Hepatocyte (in vitro differentiated cells): Measurements from ENCODE around the gene ZNF468.
"Not testable (repeated sequence)": the region's sequence is repeated elsewhere in the genome, so short reads cannot be mapped to it uniquely, and the experiment has no call there.

Source experiments
- EZH2 ChIP-seq: fragments of 200-600 bp; sonication (generic); IDR thresholded peaks from 2 replicates; pipeline ENCODE4 v1.6.1; 2016; ENCODE audit warnings: antibody characterized with exemption, mild to moderate bottlenecking, borderline replicate concordance
- TF ChIP-seq, protein P1 (sequence below): fragments of 200-600 bp; sonication (generic); IDR thresholded peaks from 2 replicates; pipeline ENCODE4 v1.5.1; 2016; ENCODE audit warnings: antibody characterized with exemption, mild to moderate bottlenecking; ENCODE audit not compliant: poor library complexity

DNA sequence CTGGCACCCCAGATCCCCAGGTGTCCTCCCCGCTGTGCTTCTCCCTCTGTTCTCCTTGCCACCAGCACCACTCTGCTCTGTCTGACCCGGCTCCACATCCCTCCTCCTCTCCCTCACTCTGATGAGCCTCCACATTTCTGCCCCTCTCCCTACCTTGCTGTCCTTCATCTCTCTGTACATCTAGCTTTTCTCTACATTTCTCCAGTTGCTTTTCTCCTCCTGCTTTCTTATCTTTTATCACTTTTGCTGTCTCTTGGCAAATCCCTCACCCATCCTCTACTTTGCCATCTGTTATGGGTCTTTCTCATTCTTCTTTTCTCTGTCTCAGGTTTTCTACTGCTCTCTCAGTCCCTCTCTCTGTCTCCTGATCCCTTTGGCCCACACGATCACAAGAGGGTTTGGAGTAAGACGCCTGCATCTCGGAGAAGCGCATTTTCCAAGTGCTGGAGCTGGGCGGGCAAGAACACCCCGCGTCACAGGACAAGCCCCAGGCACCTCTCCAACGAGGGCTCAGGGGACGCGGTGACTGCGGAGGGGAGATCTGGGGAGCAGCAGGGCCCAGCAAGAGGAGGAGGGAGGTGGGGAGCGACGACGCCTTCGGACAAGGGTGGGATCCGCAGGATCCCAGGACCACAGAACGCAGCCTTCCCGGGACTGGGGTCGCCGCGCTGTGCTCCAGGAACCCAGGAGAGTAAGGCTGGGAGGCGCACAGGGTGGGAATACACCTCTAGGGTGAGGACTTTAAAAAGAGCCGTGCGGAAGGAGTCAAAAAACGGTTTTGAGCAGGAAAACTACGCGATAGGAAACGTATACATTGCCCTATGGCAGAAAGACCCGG lies 660 bp downstream of the ZNF468 start:
- TF ChIP-seq, protein P1, sequence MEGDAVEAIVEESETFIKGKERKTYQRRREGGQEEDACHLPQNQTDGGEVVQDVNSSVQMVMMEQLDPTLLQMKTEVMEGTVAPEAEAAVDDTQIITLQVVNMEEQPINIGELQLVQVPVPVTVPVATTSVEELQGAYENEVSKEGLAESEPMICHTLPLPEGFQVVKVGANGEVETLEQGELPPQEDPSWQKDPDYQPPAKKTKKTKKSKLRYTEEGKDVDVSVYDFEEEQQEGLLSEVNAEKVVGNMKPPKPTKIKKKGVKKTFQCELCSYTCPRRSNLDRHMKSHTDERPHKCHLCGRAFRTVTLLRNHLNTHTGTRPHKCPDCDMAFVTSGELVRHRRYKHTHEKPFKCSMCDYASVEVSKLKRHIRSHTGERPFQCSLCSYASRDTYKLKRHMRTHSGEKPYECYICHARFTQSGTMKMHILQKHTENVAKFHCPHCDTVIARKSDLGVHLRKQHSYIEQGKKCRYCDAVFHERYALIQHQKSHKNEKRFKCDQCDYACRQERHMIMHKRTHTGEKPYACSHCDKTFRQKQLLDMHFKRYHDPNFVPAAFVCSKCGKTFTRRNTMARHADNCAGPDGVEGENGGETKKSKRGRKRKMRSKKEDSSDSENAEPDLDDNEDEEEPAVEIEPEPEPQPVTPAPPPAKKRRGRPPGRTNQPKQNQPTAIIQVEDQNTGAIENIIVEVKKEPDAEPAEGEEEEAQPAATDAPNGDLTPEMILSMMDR, result not testable (repeated sequence)
- TF ChIP-seq EZH2, result not testable (repeated sequence)
